ENCODE results near the gene TMEM132D. TPM values are rescaled to one million over a fixed set of nuclear protein-coding genes. Genes with fewer than 3 reads are reported as not detected.

Gene TMEM132D
- total RNA-seq, 1 donor: not detected

- no peak for DNase-seq (ENCODE audit: low read depth in 2 of 3, low spot score in 2 of 3)
These were observed 76.5 kb downstream of the TMEM132D start for GRCh38 chr12:129827102-129827865.

DNA sequence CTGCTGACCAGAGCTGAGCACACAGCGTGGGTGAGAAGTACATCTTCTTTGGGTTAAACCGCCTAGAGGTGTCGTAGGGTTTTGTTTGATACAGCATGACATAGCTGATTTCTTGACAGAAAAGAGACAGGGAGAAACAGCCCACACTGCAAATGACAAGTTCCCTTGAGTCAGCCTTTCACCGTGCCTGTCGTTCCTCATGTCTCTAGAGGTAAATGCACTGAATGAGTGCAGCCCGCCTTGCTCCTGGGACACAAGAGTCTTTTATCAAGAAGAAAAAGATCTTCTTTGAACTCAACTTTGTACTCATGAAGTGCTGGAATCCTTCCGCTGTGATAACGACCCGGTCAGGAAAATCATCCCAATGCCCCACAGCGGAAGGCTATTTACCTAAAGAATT lies 77.6 kb downstream of the TMEM132D start:
- no peak for DNase-seq (ENCODE audit: low read depth in 2 of 3, low spot score in 2 of 3)

DNA sequence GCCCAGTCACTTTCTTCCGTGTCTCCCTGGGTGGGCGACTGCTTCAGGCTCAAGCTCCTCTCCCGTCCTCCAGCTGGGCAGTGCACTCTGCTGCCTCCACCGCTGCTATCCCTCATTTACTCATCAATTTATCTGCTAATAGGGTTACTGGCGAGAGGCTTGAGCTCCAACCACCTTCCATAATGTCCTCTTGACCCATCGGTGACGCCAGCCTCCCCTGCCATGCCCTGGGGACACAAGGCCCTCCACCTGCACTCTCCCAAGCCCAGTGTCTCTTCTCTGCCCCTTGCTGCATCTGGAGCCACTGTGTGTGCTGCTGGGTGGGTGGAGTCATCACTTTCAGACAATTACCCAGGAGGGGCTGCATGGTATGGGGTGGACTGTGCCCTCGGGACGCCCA lies 78.5 kb downstream of the TMEM132D start:
- DNase-seq (ENCODE audit: low read depth in 2 of 3, low spot score in 2 of 3): no peak

GRCh38 chr12:129821964-129822363 lies 81.9 kb downstream of the TMEM132D start:
- no peak for DNase-seq (ENCODE audit: low read depth in 2 of 3, low spot score in 2 of 3)

DNA sequence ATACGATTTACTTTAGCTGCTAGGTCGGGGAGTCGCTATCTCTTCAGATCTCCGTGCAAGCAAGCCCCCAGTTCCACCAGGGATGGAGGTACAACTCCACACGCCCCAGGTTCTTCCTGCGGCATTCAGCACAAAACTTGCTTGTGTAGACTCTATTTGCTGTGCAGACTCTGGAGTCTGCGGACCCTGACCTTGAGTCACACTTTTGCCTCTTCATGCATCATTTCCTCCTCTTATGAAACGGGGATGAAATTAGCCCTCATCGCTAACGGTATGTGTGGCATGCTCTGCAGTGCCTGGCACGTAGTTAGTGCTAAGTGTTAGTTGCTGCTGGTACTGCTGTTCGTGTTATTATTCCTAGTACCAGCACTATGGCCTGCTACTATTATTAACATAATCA lies 84.4 kb downstream of the TMEM132D start:
- no peak for DNase-seq (ENCODE audit: low read depth in 2 of 3, low spot score in 2 of 3)

DNA sequence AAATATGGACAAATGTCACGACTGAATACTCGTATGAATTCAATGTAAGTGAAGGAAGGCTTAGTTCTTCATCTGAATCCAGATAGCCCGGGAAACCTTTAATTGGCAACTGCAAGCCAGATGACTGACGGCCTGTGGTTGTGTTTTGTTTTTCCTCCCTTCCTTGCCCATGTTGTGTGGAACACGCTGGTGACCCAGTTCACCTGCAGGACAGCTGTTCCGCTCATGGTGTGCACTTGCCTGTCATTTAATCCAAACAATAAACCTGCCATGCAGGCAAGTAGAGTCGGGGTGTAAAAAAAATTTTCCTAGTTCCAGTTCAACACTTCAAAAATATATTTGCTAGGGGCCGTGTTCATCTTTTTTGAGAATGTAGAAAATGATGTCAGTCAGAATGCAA lies 88.0 kb downstream of the TMEM132D start:
- no peak for DNase-seq (ENCODE audit: low read depth in 2 of 3, low spot score in 2 of 3)

GRCh38 chr12:129811963-129812362 lies 91.9 kb downstream of the TMEM132D start:
- no peak for DNase-seq (ENCODE audit: low read depth in 2 of 3, low spot score in 2 of 3)

- no peak for DNase-seq (ENCODE audit: low read depth in 2 of 3, low spot score in 2 of 3)
These were observed 96.7 kb downstream of the TMEM132D start for GRCh38 chr12:129807136-129807535.

DNA sequence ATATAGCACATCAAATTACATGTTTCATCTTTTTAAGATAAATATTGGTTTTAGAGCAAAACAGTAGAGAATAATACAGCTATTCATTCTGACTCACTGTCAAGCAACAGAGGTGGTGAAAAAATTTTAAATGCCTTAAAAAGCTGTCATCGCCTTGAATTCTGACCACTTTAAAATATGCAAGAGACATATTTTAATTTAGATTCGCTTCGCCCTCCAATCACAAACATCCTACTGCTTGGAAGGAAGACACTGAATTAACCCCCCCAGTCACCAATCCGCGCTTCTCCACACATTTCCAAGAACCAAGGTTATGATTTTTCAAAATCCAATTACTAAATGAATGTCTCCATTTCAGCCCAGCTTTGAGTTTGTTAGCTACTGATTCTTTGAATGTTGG lies 112.4 kb downstream of the TMEM132D start:
- DNase-seq (ENCODE audit: low read depth in 2 of 3, low spot score in 2 of 3): no peak

DNA sequence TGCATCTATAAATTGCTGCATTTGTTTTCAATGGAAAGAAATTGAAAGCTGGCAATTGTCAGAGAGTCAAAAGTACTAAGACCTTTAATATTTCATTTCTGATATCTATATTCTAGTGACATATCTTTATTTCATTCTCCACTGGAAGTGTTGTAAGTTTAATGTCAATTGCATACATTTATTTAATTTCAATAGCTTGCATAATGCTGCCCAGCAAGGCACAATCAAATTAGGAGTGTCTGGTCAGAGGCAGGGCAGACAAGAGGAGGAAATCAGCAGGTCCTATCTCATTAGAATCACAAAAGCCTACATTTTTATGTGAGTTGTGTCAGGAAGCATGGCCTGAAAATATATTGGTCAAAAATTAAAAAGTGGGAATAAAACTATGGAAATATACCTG lies 112.9 kb downstream of the TMEM132D start:
- DNase-seq (ENCODE audit: low read depth in 2 of 3, low spot score in 2 of 3): no peak

- DNase-seq (ENCODE audit: low read depth in 2 of 3, low spot score in 2 of 3): no peak
These were observed 113.5 kb downstream of the TMEM132D start for GRCh38 chr12:129790331-129790730.

- DNase-seq (ENCODE audit: low read depth in 2 of 3, low spot score in 2 of 3): no peak
These were observed 113.9 kb downstream of the TMEM132D start for GRCh38 chr12:129789921-129790320.

DNA sequence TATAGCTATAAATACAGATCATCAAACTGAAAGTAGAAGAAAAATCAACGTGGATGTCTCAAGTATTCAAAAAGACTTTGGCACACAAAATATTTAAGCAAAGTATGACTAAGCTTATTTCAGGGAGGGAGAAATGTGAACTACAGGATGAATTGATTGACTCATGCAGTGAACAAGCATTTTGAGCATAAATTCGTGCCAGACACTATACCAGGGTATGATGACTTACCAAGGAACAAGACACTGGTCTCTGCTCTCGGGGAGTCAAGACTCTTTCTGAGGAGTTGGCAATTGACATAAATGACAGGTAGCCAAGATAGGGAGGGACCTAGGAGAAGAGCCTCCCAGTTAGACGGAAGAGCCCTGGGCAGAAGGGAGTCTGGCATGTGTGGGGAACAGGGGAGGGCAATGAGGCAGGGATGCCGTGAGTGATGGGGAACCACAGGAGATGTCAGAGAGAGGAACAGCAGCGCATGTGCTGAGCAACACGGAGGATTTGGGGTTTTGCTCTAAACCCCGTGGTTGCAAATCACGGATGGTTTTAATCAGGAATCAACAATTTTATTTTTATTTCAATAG lies 115.2 kb downstream of the TMEM132D start:
- no peak for DNase-seq (ENCODE audit: low read depth in 2 of 3, low spot score in 2 of 3)

GRCh38 chr12:129779989-129780388 lies 123.8 kb downstream of the TMEM132D start:
- DNase-seq (ENCODE audit: low read depth in 2 of 3, low spot score in 2 of 3): no peak

DNA sequence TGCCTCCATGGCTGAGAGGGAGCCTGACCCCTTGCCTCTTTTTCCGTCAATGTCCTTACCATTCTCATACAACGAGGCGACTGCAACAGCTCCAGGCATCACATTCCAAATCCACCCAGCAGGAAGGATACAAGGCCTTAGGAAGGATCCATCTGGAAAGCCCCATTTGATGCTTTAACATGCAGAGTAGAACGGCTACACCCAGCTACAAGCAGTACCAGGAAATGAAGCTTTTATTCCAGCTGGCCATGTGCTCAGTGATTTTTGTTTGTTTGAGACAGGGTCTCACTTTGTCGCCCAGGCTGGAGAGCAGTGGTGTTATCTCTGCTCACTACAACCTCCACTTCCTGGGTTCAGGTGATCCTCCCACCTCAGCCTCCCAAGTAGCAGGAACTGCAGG lies 124.8 kb downstream of the TMEM132D start:
- no peak for DNase-seq (ENCODE audit: low read depth in 2 of 3, low spot score in 2 of 3)

DNA sequence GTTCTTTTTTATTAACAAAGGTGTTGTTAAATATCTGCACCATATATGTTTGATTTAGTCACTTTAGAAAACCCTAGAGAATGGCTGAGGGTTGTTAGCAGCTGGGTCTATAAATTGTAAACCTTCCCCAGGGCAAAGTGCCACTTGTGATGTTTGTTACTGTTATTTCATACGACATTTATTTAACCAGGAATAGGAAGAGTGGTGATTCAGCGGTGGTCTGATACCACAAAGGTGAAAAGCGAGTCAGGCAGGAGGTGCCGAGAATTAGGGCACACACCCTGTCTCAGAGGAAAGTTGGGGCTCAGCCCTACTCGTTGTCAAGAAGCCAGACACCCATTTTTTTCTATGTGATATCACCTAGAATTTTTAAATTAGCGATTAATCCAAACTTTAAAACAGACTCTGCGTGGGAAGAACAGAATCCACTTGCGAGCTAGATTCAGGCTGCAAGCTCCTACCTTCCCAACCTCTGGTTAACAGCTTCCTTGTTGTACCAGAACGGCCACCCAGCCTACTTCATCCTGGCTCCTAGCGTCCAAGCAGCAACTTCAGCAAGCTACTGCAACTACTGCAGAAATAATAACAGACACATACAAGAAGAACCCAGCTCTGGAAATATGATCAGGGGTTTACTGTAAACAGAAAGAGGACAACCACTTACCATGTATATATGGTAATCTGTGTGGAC lies 126.7 kb downstream of the TMEM132D start:
- no peak for DNase-seq (ENCODE audit: low read depth in 2 of 3, low spot score in 2 of 3)

DNA sequence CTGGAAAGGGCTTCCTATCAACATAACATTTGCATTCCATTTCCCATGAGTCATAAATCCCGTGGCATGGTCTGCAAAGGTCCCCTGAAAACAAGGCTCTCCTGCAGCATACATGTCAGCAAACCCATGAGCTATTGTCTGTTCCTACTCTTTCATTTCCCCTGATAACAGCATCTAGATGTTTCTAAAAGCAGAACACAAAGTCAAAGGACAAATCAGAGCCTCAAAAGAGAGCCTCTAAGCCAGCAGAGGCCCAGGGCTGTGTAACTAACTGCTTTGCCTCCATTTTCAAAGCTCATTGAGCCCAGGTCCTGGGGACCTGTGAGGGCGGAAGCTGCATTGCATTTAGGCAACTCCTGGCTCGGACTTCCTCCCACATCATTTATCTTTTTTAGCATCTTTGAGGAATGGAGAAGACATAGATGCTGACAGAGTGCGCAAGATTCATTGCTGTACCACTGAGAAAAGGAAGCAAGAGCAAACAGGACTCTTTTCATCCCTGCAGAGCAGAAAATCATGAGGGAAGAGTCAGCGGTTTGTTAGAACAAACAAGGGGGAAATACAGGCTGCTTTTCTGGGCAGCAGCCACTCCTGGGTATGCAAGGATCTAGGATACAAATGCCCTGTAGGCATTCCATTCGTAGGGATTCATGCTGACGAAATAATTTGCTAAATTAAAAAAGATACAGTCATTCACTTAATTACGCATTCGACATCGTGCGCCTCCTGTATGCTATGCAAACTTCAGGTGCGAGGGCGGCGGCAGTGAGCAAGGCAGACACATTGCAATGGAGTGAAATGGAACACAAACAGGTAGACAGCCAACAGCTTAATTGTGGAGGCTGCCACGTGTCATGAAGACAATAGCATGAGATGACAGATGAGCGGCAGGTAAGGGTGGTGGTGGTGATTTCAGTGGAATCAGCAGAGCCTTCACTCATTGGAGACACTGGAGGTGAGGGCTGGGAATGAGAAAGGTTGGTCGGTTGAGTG lies 131.0 kb downstream of the TMEM132D start:
- DNase-seq (ENCODE audit: low read depth in 2 of 3, low spot score in 2 of 3): no peak

- no peak for DNase-seq (ENCODE audit: low read depth in 2 of 3, low spot score in 2 of 3)
These were observed 132.6 kb downstream of the TMEM132D start for GRCh38 chr12:129771238-129771637.

DNA sequence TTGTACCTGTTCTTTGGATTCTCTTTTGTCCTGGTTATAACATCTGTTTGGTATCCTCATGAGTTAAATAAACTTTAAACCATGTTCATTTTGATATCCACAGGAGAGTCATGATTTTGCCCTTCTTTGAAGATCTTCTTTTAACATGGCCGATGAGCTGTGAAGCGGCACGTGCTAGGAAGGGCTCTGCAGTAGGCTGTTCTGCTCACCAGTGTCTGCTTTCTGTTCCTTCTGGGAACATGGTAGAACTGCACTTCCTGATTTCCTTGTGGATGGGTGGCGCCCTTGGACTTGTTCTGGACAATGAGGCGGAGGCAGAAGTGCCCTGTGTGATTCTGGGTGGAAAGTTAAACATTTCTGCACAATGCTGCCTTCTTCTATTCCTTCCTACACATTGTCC lies 138.1 kb downstream of the TMEM132D start:
- no peak for DNase-seq (ENCODE audit: low read depth in 2 of 3, low spot score in 2 of 3)

DNA sequence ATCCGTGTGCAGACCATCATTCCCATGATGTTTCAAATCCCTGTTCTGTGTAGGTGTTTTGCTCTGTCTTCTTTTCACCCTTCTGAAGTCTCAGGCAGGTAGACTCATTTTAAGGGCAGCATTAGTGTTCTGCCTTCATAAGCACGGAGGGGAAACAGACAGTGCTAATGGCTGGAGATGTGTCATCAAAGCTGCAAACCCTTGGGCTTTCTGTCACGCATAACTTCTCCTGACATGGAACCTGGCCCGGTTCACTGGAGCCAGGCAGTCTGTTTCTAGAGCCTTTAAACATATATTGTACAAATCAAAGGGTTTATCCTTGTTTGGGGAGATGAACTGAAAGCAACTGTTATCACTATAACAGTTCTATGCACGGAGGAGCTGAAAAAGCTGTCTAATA lies 141.4 kb downstream of the TMEM132D start:
- DNase-seq (ENCODE audit: low read depth in 2 of 3, low spot score in 2 of 3): no peak

DNA sequence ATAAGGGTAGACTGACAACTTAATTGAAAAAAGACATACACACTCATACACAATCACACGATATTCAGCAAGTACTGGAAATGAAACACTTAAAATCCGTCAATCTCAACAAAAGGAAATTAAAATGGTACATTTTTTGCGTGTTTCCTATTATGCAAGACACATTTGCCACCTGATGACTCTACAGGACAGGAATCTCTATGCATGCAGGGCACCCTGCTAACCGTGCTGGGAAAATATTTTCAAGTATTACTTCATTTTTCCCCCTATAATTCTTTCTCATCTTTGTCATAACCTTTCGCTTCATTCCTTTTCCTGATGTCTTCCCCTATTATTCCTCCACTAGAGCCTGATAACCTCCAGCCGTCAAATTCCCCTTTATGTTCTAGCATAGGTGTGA lies 150.2 kb downstream of the TMEM132D start:
- no peak for DNase-seq (ENCODE audit: low read depth in 2 of 3, low spot score in 2 of 3)
